Neural crest cell (in vitro differentiated cells): ENCODE measurements around the gene SEMA3B. TPM values are rescaled to one million over a fixed set of nuclear protein-coding genes. Genes with fewer than 3 reads are reported as not detected.
"Not testable (repeated sequence)": the region's sequence is repeated elsewhere in the genome, so short reads cannot be mapped to it uniquely, and the experiment has no call there.

Experiments used
- DNase-seq: peaks from one replicate; pipeline ENCODE4 v3.0.0; 2021; ENCODE audit warnings: low read depth, mixed read lengths, low spot score
- H3K27ac Mint-ChIP-seq: one replicate; pipeline ENCODE4 v1.8.0; 2021; ENCODE audit warnings: mild to moderate bottlenecking, mixed read lengths; ENCODE audit not compliant: unreplicated experiment
- H3K27me3 Mint-ChIP-seq: 2 replicates; pipeline ENCODE4 v1.8.0; 2021; ENCODE audit warnings: low read depth, mild to moderate bottlenecking, mixed read lengths
- H3K36me3 Mint-ChIP-seq: 2 replicates; pipeline ENCODE4 v1.8.0; 2021; ENCODE audit warnings: low read depth, mild to moderate bottlenecking, mixed read lengths
- H3K4me1 Mint-ChIP-seq: 2 replicates; pipeline ENCODE4 v1.8.0; 2021; ENCODE audit warnings: mixed read lengths
- H3K4me3 Mint-ChIP-seq: one replicate; pipeline ENCODE4 v1.8.0; 2021; ENCODE audit warnings: mild to moderate bottlenecking, mixed read lengths
- H3K9me3 Mint-ChIP-seq: 2 replicates; pipeline ENCODE4 v1.8.0; 2021; ENCODE audit warnings: mixed read lengths
- total RNA-seq: library from RNA; stranded (reverse); gene quantifications from 2 replicates; pipeline ENCODE4 v1.2.1, GENCODE V29; 2021
- TF ChIP-seq, protein P1 (sequence below): fragments of 200-600 bp; sonication (generic); conservative IDR thresholded peaks from 2 replicates; pipeline ENCODE4 v1.5.0; 2021; ENCODE audit warnings: antibody characterized with exemption, mild to moderate bottlenecking

Gene SEMA3B
- total RNA-seq, 1 donor from 2014 or later: 2.9 TPM

GRCh38 chr3:50268276-50268675, 671 bp upstream of the SEMA3B start:
- peaks cover 25% of the 10 kb centered on the region for H3K27me3 Mint-ChIP-seq
- H3K36me3 Mint-ChIP-seq: no peaks in the 10 kb centered on the region
- peaks cover 39% of the 10 kb centered on the region for H3K4me1 Mint-ChIP-seq
- no peak overlapping the region for H3K4me3 Mint-ChIP-seq
- TF ChIP-seq, protein P1, sequence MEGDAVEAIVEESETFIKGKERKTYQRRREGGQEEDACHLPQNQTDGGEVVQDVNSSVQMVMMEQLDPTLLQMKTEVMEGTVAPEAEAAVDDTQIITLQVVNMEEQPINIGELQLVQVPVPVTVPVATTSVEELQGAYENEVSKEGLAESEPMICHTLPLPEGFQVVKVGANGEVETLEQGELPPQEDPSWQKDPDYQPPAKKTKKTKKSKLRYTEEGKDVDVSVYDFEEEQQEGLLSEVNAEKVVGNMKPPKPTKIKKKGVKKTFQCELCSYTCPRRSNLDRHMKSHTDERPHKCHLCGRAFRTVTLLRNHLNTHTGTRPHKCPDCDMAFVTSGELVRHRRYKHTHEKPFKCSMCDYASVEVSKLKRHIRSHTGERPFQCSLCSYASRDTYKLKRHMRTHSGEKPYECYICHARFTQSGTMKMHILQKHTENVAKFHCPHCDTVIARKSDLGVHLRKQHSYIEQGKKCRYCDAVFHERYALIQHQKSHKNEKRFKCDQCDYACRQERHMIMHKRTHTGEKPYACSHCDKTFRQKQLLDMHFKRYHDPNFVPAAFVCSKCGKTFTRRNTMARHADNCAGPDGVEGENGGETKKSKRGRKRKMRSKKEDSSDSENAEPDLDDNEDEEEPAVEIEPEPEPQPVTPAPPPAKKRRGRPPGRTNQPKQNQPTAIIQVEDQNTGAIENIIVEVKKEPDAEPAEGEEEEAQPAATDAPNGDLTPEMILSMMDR: no peak
- no peak for DNase-seq
- H3K9me3 Mint-ChIP-seq: no peaks in the 10 kb centered on the region
- no peak overlapping the region for H3K27ac Mint-ChIP-seq

DNA sequence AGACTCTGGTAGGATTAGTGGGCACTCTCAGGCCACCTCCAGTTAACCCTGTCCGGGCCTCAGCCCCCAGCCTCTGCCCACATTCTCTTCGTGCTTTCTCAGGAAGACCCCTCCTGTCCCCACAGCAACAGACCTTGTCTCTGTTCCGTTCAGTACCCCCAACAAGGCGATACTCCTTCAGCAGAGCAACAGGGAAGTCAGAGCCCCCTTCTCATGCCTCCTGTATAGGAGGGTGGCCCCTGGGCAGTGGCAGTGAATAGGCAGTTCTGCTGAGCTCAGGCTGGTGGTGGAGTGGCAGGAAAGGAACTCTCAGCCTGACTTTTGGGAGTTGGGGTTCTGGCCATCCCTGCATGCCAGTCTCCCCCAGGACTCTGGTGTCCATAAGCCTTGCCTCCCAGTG, 513 bp downstream of the SEMA3B start:
- Mint-ChIP-seq H3K36me3 (no peaks in the 10 kb centered on the region), H3K4me1 (peaks cover 35% of the 10 kb centered on the region), H3K27me3 (peaks cover 34% of the 10 kb centered on the region), H3K4me3 (peak overlapping the region; percentile 51), H3K9me3 (no peaks in the 10 kb centered on the region), H3K27ac (no peak overlapping the region)
- DNase-seq: no peak
- TF ChIP-seq, protein P1: no peak

DNA sequence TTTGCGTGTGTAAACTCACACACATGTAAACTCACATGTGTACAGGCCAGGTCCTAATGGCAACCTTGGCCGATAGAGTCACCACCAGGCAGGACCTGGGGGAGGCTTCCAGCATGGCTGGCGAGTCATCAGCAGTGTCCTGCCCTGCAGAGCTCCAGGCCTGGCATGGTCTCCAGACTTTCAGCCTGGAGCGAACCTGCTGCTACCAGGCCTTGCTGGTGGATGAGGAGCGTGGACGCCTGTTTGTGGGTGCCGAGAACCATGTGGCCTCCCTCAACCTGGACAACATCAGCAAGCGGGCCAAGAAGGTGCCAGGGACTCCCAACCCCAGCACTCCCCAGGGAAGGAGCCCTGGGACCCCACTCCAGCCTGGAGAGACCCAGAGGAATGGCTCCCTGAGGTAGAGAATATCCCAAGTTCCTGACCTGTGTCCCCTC, 1.0 kb downstream of the SEMA3B start:
- H3K27ac Mint-ChIP-seq: no peak overlapping the region
- TF ChIP-seq, protein P1: no peak

DNA sequence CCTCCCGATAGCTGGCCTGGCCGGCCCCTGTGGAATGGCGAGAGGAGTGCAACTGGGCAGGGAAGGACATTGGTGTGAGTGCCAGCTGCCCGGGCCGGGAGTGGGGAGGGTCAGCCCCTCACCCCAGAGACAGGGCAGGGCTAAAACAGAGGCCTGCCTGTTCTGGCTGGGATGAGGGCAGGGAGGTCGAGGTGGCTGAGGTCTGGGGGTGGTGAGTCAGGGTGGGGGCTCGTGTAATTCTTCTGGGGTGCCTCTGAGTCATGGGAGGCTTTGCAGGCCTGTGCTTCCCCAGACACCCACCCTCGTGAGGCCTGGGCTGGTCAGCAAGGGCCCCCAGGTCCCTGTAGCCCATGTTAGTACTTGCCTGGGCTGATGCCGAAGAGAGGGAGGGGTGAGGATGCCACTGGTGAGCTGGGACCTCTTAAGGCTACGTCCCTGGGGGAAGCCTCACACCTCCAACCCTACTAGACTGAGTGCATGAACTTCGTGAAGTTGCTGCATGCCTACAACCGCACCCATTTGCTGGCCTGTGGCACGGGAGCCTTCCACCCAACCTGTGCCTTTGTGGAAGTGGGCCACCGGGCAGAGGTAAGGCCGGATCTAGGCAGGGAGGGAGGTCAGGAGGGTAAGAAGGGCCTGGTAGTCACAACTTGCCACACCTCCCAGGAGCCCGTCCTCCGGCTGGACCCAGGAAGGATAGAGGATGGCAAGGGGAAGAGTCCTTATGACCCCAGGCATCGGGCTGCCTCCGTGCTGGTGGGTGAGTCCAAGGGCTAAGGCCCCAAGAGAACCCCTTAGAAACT, 1.7 kb downstream of the SEMA3B start:
- TF ChIP-seq, protein P1: no peak
- H3K27ac Mint-ChIP-seq: no peak overlapping the region
- H3K4me3 Mint-ChIP-seq: no peak overlapping the region
- no peaks in the 10 kb centered on the region for H3K9me3 Mint-ChIP-seq
- peaks cover 45% of the 10 kb centered on the region for H3K27me3 Mint-ChIP-seq
- no peak for DNase-seq
- no peaks in the 10 kb centered on the region for H3K36me3 Mint-ChIP-seq
- peaks cover 38% of the 10 kb centered on the region for H3K4me1 Mint-ChIP-seq

More for the DNA sequence above, 1.0 kb downstream of the SEMA3B start:
- H3K4me1 Mint-ChIP-seq: peaks cover 36% of the 10 kb centered on the region
- no peaks in the 10 kb centered on the region for H3K9me3 Mint-ChIP-seq
- DNase-seq: no peak
- no peak overlapping the region for H3K4me3 Mint-ChIP-seq
- H3K36me3 Mint-ChIP-seq: no peaks in the 10 kb centered on the region
- peaks cover 39% of the 10 kb centered on the region for H3K27me3 Mint-ChIP-seq

DNA sequence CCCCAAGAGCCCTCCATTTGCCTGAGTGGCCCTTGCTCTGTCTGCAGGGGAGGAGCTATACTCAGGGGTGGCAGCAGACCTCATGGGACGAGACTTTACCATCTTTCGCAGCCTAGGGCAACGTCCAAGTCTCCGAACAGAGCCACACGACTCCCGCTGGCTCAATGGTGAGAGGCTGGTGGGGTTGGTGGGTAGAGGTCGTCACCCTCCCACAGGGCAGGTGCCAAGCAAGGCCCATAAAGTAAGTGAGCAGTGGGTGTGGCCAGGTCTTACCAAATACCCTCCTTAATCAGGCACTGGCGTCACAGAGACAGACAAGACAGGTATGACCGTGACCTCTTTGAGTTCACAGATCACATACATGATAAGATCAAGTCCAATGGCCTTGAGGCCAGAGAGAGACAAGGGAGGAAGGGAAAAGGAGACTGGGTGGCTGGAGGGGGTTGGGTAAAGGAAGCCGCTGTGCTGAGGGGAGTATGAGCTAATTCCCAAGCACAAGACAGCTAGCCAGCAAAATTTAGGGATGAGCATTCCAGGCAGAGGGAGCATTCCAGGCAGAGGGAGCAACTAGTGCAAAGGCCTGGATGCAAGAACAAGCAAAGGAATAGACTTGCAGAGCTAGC, 2.5 kb downstream of the SEMA3B start:
- Mint-ChIP-seq H3K27ac (no peak overlapping the region), H3K27me3 (peaks cover 47% of the 10 kb centered on the region), H3K4me3 (peak overlapping the region; percentile 6), H3K36me3 (no peaks in the 10 kb centered on the region), H3K4me1 (peaks cover 35% of the 10 kb centered on the region), H3K9me3 (no peaks in the 10 kb centered on the region)
- TF ChIP-seq, protein P1: no peak
- DNase-seq: no peak

DNA sequence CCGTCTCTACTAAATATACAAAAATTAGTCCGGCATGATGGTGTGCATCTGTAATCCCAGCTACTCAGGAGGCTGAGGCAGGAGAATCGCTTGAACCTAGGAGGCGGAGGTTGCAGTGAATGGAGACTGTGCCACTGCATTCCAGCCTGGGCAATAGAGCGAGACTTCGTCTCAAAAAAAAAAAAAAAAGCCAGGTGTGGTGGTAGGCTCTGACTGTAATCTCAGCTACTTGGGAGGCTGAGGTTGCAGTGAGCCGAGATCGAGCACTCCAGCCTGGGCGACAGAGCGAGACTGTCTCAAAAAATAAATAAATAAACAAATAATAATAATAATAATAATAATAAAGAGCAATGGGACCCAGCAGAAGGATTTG, 3.6 kb downstream of the SEMA3B start:
- H3K27ac Mint-ChIP-seq, DNase-seq, H3K9me3 Mint-ChIP-seq, H3K36me3 Mint-ChIP-seq: not testable (repeated sequence)
- H3K4me3 Mint-ChIP-seq: peak overlapping the region; percentile 81
- peaks cover 47% of the 10 kb centered on the region for H3K27me3 Mint-ChIP-seq
- peaks cover 35% of the 10 kb centered on the region for H3K4me1 Mint-ChIP-seq
